ENCODE measurements around the gene SIRPA. TPM values are rescaled to one million over a fixed set of nuclear protein-coding genes. Genes with fewer than 3 reads are reported as not detected.

SIRPA gene
- total RNA-seq, 3 donors from 2014 or later (not counting 1 experiment from before 2014, with no cell fraction given) = 1.3 to 7.5 (median 2.3) TPM

DNA sequence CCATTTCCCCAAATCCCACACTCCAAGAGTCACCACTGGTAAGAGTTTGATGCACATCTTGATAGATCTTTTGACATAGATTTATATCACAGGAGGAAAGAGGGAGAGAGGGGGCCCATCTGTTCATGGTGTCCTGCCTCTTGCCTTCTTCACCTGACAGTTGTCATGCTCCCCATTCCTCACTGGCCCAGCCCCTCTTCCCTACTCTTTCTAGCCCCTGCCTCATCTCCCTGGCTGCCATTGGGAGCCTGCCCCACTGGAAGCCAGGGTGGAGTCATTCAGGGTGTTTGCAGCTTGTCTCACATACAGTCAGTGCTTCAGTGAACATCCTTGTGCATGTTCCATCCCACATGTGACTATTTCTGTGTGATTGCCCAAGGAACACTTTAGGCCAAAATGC lies 27.6 kb downstream of the SIRPA start:
- Mint-ChIP-seq H3K4me3 (no peak overlapping the region), H3K36me3 (no peaks in the 10 kb centered on the region), H3K9me3 (no peaks in the 10 kb centered on the region), H3K4me1 (no peaks in the 10 kb centered on the region), H3K27ac (no peak overlapping the region), H3K27me3 (ENCODE audit: low read depth in 2 of 2) (peaks cover 0 to 2% of the 10 kb centered on the region in 2 donors)
- Histone ChIP-seq H3K27me3 (ENCODE audit: control insufficient read depth, insufficient read depth, low read length) (no peaks in the 10 kb centered on the region), H3K4me1 (ENCODE audit: control insufficient read depth, insufficient read depth, low read length) (no peaks in the 10 kb centered on the region), H3K36me3 (ENCODE audit: control insufficient read depth, insufficient read depth, low read length) (no peaks in the 10 kb centered on the region), H3K9me3 (ENCODE audit: control insufficient read depth, insufficient read depth, low read length) (no peaks in the 10 kb centered on the region), H3K4me3 (ENCODE audit: low read length) (no peak overlapping the region), H3K27ac (ENCODE audit: low read length) (no peak overlapping the region)
- intact Hi-C loops (cut with micrococcal nuclease) = no loop called here
- ATAC-seq (no peak), DNase-seq (no peak)
- TF ChIP-seq, protein P1, sequence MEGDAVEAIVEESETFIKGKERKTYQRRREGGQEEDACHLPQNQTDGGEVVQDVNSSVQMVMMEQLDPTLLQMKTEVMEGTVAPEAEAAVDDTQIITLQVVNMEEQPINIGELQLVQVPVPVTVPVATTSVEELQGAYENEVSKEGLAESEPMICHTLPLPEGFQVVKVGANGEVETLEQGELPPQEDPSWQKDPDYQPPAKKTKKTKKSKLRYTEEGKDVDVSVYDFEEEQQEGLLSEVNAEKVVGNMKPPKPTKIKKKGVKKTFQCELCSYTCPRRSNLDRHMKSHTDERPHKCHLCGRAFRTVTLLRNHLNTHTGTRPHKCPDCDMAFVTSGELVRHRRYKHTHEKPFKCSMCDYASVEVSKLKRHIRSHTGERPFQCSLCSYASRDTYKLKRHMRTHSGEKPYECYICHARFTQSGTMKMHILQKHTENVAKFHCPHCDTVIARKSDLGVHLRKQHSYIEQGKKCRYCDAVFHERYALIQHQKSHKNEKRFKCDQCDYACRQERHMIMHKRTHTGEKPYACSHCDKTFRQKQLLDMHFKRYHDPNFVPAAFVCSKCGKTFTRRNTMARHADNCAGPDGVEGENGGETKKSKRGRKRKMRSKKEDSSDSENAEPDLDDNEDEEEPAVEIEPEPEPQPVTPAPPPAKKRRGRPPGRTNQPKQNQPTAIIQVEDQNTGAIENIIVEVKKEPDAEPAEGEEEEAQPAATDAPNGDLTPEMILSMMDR (IDR thresholded peaks at IDR 0.05) = no peak

DNA sequence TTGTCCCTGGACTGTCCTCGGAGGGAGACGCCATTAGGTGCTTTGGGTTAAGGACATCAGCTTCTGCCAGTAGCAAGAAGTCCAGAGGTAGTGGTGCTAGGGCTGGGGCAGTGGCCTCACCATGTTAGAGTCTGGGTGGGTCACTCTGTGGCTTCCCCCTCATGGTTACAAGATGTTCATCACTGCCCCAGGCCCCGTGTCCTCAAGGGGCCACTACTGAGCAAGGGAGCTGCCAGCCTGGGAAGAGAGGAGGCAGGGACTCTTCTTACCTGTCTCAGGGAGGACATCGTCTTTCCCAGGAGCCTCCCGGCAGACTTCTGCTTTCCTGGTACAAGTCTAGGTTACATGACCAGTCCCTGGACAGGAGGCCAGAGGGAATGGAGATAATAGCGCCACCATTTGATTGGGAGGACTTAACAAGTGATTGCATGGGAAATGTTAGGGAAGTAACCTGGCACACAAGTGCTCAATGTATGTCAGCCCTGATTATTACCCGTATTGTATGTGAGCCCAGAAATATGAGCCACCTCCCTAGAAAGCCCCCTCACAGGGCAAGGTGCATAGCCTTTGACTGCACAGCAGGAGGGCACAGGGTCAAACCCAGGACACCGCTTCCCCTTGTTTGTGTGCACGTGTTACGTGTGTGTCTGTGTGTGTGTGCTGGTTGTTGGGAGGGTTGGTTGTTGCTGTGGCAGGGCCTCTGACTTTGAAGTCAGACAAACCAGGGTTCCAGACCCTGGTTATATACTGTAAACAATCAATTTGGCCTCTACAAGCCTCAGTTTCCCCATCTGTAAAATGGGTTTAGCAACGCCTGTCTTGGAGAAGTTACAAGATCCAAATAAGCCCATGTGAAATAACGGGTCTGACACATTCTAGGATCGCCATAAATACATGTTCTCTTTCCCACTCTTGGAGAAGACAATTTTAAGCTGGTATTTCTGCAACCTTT lies 30.0 kb downstream of the SIRPA start:
- Mint-ChIP-seq H3K4me1 (no peaks in the 10 kb centered on the region), H3K27ac (no peak overlapping the region), H3K36me3 (no peaks in the 10 kb centered on the region), H3K4me3 (no peak overlapping the region), H3K9me3 (no peaks in the 10 kb centered on the region), H3K27me3 (ENCODE audit: low read depth in 2 of 2) (peaks cover 13 to 16% of the 10 kb centered on the region in 2 donors)
- 90% methylated on average over 13 of the region's 13 CpGs for WGBS (ENCODE audit: insufficient coverage)
- TF ChIP-seq, protein P1 (IDR thresholded peaks at IDR 0.05) = no peak
- ATAC-seq (no peak), DNase-seq (no peak)
- no peak overlapping the region for H3K4me3 ChIP-seq (ENCODE audit: low read length)
- intact Hi-C loops (cut with micrococcal nuclease) = no loop called here
- no peaks in the 10 kb centered on the region for H3K4me1 ChIP-seq (ENCODE audit: control insufficient read depth, insufficient read depth, low read length)
- no peaks in the 10 kb centered on the region for H3K9me3 ChIP-seq (ENCODE audit: control insufficient read depth, insufficient read depth, low read length)
- no peaks in the 10 kb centered on the region for H3K36me3 ChIP-seq (ENCODE audit: control insufficient read depth, insufficient read depth, low read length)
- no peak overlapping the region for H3K27ac ChIP-seq (ENCODE audit: low read length)
- no peaks in the 10 kb centered on the region for H3K27me3 ChIP-seq (ENCODE audit: control insufficient read depth, insufficient read depth, low read length)

DNA sequence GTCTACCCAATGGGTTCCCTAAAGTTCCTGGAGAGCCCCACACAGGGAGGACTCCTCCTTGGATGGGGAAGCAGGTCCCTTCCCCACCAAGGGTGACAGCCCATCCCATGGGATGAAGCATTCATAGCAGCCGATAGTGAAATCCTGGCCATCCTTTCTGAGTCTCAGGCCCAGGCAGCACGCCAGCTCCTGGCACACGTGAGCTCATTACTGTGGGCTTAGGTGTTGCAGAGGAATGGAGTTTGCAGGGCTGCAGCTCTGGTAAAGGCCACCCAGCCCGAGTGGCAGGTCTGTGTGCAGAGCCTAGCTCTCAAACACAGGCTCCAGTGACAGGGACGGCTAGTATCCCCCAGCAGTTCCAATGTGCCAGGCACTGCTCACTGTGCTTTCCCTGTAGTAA lies 31.0 kb downstream of the SIRPA start:
- no peak overlapping the region for H3K4me3 Mint-ChIP-seq
- no peaks in the 10 kb centered on the region for H3K36me3 ChIP-seq (ENCODE audit: control insufficient read depth, insufficient read depth, low read length)
- intact Hi-C loops (cut with micrococcal nuclease) = no loop called here

More for the DNA sequence above, 31.0 kb downstream of the SIRPA start:
- Mint-ChIP-seq H3K27ac (no peak overlapping the region), H3K4me1 (no peaks in the 10 kb centered on the region), H3K27me3 (ENCODE audit: low read depth in 2 of 2) (peaks cover 13 to 16% of the 10 kb centered on the region in 2 donors), H3K36me3 (no peaks in the 10 kb centered on the region), H3K9me3 (no peaks in the 10 kb centered on the region)
- no peak for DNase-seq
- 91% methylated on average over 5 of the region's 5 CpGs for WGBS (ENCODE audit: insufficient coverage)
- no peaks in the 10 kb centered on the region for H3K9me3 ChIP-seq (ENCODE audit: control insufficient read depth, insufficient read depth, low read length)
- ATAC-seq = no peak
- H3K27ac ChIP-seq (ENCODE audit: low read length) = no peak overlapping the region
- no peak overlapping the region for H3K4me3 ChIP-seq (ENCODE audit: low read length)
- no peaks in the 10 kb centered on the region for H3K4me1 ChIP-seq (ENCODE audit: control insufficient read depth, insufficient read depth, low read length)
- no peaks in the 10 kb centered on the region for H3K27me3 ChIP-seq (ENCODE audit: control insufficient read depth, insufficient read depth, low read length)
- TF ChIP-seq, protein P1 (IDR thresholded peaks at IDR 0.05) = no peak

All from natural killer cell (primary cell).